ENCODE results near the gene TEDC2. TPM values are rescaled to one million over a fixed set of nuclear protein-coding genes. Genes with fewer than 3 reads are reported as not detected.

The TEDC2 gene
- total and polyA plus RNA-seq, 2 experiments from 2014 or later = 27.3 to 34.4 TPM

DNA sequence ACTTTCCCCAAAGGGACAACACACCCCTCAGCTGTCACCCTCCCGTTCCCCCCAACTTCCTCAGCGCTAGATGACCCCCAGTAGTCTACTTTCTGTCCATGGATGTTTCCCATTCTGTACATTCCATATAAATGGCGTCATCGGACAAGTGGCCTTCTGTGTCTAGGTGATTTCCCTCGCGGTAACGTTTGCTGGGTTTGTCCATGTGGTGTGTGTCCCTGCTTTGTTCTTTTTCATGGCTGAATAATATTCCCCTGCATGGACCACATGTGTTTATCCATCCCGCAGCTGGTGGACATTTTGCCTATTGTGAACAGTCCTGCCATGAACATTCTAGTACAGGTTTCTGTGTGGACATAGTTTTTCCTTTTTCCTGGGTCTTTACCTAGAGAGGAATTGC is 7.3 kb upstream of the TEDC2 start:
- no peak overlapping the region for H3K27ac ChIP-seq
- TF ChIP-seq, protein P1, sequence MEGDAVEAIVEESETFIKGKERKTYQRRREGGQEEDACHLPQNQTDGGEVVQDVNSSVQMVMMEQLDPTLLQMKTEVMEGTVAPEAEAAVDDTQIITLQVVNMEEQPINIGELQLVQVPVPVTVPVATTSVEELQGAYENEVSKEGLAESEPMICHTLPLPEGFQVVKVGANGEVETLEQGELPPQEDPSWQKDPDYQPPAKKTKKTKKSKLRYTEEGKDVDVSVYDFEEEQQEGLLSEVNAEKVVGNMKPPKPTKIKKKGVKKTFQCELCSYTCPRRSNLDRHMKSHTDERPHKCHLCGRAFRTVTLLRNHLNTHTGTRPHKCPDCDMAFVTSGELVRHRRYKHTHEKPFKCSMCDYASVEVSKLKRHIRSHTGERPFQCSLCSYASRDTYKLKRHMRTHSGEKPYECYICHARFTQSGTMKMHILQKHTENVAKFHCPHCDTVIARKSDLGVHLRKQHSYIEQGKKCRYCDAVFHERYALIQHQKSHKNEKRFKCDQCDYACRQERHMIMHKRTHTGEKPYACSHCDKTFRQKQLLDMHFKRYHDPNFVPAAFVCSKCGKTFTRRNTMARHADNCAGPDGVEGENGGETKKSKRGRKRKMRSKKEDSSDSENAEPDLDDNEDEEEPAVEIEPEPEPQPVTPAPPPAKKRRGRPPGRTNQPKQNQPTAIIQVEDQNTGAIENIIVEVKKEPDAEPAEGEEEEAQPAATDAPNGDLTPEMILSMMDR (IDR thresholded peaks at IDR 0.05; ENCODE audit: low read depth, low read length) = no peak
- no peak overlapping the region for H3K4me3 ChIP-seq
- H3K4me1 ChIP-seq (ENCODE audit: low read depth) = no peaks in the 10 kb centered on the region
- no peaks in the 10 kb centered on the region for H3K27me3 ChIP-seq
- DNase-seq (ENCODE audit: low read depth in 1 of 2, low spot score in 1 of 2) = no peak
- peaks cover 17% of the 10 kb centered on the region for H3K36me3 ChIP-seq
- H3K9me3 ChIP-seq (ENCODE audit: low read depth) = no peaks in the 10 kb centered on the region

DNA sequence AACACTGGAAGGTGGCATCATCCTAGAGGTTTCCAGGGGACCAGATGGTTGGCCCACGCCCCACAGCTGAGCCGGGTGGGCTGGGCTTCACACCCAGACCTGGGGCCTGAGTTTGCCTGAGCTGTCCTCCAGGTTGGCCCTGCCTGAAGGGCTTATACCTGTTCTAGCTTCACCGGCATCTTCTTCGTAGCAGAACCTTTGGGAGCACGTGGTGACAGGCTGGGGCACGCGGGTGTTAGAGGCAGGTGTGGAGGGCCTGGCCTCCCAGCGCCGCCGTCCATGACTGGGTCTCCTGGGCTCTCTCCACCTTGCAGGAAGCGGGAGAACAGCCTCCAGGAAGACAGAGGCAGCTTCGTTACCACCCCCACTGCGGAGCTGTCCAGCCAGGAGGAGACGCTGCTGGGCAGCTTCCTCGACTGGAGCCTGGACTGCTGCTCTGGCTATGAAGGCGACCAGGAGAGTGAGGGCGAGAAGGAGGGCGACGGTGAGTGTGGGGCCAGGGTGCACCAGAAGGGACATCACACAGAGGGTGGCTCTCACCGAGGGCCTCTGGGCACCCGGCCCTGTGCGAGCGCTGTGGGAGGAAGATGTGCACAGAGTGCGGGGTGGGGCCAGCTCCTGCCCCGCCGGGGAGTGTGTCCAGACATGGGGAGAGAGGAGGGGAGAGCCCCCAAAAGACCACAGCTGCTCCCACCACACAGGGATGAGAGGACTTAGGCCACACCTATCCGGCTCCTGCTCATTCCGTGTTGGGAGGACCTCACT is 4.6 kb upstream of the TEDC2 start:
- Histone ChIP-seq H3K4me1 (ENCODE audit: low read depth) (no peaks in the 10 kb centered on the region), H3K36me3 (peaks cover 6% of the 10 kb centered on the region), H3K4me3 (no peak overlapping the region), H3K27me3 (no peaks in the 10 kb centered on the region), H3K27ac (no peak overlapping the region), H3K9me3 (ENCODE audit: low read depth) (no peaks in the 10 kb centered on the region)
- DNase-seq (ENCODE audit: low read depth in 1 of 2, low spot score in 1 of 2) = no peak
- TF ChIP-seq, protein P1 (IDR thresholded peaks at IDR 0.05; ENCODE audit: low read depth, low read length) = no peak

DNA sequence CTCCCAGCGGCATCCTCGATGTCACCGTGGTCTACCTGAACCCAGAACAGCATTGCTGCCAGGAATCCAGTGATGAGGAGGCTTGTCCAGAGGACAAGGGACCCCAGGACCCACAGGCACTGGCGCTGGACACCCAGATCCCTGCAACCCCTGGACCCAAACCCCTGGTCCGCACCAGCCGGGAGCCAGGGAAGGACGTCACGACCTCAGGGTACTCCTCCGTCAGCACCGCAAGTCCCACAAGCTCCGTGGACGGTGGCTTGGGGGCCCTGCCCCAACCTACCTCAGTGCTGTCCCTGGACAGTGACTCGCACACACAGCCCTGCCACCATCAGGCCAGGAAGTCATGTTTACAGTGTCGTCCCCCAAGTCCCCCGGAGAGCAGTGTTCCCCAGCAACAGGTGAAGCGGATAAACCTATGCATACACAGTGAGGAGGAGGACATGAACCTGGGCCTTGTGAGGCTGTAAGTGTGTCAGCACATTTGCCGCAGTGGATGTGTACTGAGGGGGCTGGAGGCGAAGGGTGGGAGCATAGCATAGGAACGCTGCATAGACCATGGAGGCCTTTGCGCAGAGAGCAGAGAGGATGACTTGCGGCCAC is 3.3 kb upstream of the TEDC2 start:
- peaks cover 6% of the 10 kb centered on the region for H3K36me3 ChIP-seq
- DNase-seq (ENCODE audit: low read depth in 1 of 2, low spot score in 1 of 2) = no peak

DNA sequence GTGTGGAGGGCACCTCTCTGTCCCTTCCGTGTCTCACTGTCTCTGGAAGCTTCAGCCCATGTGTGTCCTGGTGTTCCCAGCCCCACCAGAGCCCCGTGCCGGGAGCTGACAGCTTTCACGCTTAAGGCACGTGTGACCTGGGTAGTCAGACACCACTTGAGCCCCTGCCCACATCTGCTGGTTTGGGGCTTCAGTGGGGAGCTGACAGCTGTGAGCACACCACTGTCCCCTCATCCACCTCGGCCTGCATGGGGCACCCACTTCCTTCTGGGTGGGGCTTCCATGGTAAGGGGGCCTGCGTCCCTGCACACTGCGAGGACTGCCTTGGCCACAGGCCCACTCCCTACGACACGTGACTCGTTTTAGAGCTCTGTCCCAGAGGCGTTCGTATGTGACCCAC is 2.6 kb upstream of the TEDC2 start:
- Histone ChIP-seq H3K4me3 (no peak overlapping the region), H3K4me1 (ENCODE audit: low read depth) (peaks cover 6% of the 10 kb centered on the region), H3K36me3 (peaks cover 6% of the 10 kb centered on the region), H3K9me3 (ENCODE audit: low read depth) (no peaks in the 10 kb centered on the region), H3K27ac (no peak overlapping the region), H3K27me3 (no peaks in the 10 kb centered on the region)
- TF ChIP-seq, protein P1 (IDR thresholded peaks at IDR 0.05; ENCODE audit: low read depth, low read length) = no peak
- DNase-seq (ENCODE audit: low read depth in 1 of 2, low spot score in 1 of 2) = no peak

More for the DNA sequence above, 3.3 kb upstream of the TEDC2 start:
- Histone ChIP-seq H3K27me3 (no peaks in the 10 kb centered on the region), H3K4me1 (ENCODE audit: low read depth) (peaks cover 6% of the 10 kb centered on the region), H3K27ac (no peak overlapping the region), H3K4me3 (no peak overlapping the region), H3K9me3 (ENCODE audit: low read depth) (no peaks in the 10 kb centered on the region)
- TF ChIP-seq, protein P1 (IDR thresholded peaks at IDR 0.05; ENCODE audit: low read depth, low read length) = no peak

DNA sequence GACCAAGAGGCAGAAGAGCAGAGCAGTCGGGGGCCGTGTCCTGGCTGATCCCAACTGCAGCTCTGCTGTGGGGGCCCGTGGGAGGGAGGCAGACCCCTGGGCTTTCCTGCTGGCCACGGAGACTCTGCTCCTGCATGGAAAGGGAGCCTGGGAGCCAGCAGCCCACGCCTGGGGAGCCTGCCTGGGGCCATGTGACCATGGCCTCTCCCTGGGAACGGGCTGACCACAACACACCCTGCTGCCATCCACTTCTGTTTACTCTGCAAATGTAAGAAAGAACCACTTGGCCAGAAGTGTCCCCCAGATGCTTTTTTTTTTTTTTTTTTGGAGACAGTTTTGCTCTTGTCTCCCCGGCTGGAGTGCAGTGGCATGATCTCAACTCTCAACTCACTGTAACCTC is 2.0 kb upstream of the TEDC2 start:
- TF ChIP-seq, protein P1 (IDR thresholded peaks at IDR 0.05; ENCODE audit: low read depth, low read length) = no peak
- no peak for DNase-seq (ENCODE audit: low read depth in 1 of 2, low spot score in 1 of 2)
- Histone ChIP-seq H3K36me3 (peaks cover 6% of the 10 kb centered on the region), H3K27ac (no peak overlapping the region), H3K4me3 (no peak overlapping the region), H3K9me3 (ENCODE audit: low read depth) (no peaks in the 10 kb centered on the region), H3K4me1 (ENCODE audit: low read depth) (peaks cover 6% of the 10 kb centered on the region), H3K27me3 (no peaks in the 10 kb centered on the region)

Data from cardiac muscle cell (in vitro differentiated cells and primary cell).